ENCODE data around the gene C22orf23.
"Not testable (repeated sequence)": the region's sequence is repeated elsewhere in the genome, so short reads cannot be mapped to it uniquely, and the experiment has no call there.

The C22orf23 gene

DNA sequence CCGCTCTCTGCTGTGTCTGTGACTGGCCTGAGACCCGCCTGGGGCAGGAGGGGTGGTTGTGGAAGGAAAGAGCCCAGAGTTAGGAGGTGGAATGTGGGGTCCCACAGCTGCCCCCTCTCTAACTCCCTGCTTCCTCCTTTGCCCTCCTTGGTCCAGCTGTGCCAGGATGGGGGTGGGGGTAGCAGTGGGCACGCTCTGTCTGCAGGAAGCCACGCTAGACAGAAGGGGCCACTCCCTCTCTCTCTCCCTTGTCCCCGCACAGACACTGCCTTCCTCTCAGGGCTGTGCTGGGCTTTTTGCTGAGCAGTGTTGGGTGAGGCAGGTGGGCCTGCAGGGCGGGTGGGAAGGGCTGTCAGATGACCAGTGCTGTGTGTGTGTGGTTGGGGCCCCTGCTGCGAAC lies 33.0 kb upstream of the C22orf23 start:
- Mint-ChIP-seq H3K9me3 (no peaks in the 10 kb centered on the region), H3K27me3 (no peaks in the 10 kb centered on the region), H3K4me3 (no peak overlapping the region), H3K4me1 (no peaks in the 10 kb centered on the region), H3K27ac (no peak overlapping the region), H3K36me3 (peaks cover 18 to 23% of the 10 kb centered on the region in 2 donors)
- no peak for ATAC-seq (replicated peaks)
- DNase-seq, result no peak

DNA sequence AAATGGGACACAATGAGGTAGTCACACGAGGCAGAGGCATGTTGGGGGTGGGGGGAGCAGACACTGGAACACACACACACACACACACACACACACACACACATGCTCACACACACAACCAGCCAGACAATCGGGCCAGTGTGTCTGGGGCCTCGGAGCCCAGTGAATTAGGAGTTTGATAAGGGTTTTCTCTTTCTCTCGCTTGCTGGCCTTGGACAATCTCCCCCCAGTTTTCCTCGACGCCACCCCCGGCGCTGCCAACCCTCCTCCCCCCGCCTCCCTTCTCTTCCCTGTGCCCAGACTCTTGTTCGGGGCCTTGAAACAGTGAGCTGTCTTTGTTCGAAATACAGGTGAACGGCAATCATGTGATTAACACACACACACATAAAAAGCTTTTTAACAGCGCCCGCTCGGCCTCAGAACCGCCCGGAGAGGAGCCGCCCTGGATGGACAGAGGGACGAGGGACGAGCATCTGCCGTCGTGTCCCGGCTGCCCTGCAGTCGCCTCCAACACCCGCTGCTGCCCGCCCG lies 32.4 kb upstream of the C22orf23 start:
- H3K36me3 Mint-ChIP-seq, result peaks cover 18 to 23% of the 10 kb centered on the region in 2 donors

GRCh38 chr22:37985050-37985585 lies 31.7 kb upstream of the C22orf23 start:
- DNase-seq (no peak), ATAC-seq (replicated peaks) (no peak)
- H3K9me3 Mint-ChIP-seq, result no peaks in the 10 kb centered on the region
- H3K4me3 Mint-ChIP-seq, result no peak overlapping the region
- peaks cover 20 to 29% of the 10 kb centered on the region in 2 donors for H3K36me3 Mint-ChIP-seq
- no peaks in the 10 kb centered on the region for H3K27me3 Mint-ChIP-seq
- H3K4me1 Mint-ChIP-seq, result no peaks in the 10 kb centered on the region
- H3K27ac Mint-ChIP-seq, result no peak overlapping the region

More for the DNA sequence above, 32.4 kb upstream of the C22orf23 start:
- H3K4me3 Mint-ChIP-seq, result no peak overlapping the region
- ATAC-seq (replicated peaks) (no peak), DNase-seq (no peak)
- no peaks in the 10 kb centered on the region for H3K27me3 Mint-ChIP-seq
- no peak overlapping the region for H3K27ac Mint-ChIP-seq
- H3K4me1 Mint-ChIP-seq, result no peaks in the 10 kb centered on the region
- no peaks in the 10 kb centered on the region for H3K9me3 Mint-ChIP-seq

GRCh38 chr22:37983860-37984791 lies 30.7 kb upstream of the C22orf23 start, which contains the start of gene SOX10:
TSS of gene SOX10 (minus strand) at chr22:37984555. CDS start at chr22:37983784, 771 bp downstream.
- ATAC-seq (replicated peaks) (no peak), DNase-seq (no peak)
- no peaks in the 10 kb centered on the region for H3K4me1 Mint-ChIP-seq
- H3K27me3 Mint-ChIP-seq, result no peaks in the 10 kb centered on the region
- H3K9me3 Mint-ChIP-seq, result no peaks in the 10 kb centered on the region
- no peak within 1 kb of the TSS for H3K4me3 Mint-ChIP-seq
- H3K27ac Mint-ChIP-seq, result peak within 1 kb of the TSS; percentile 27
- H3K36me3 Mint-ChIP-seq, result peaks cover 22 to 30% of the 10 kb centered on the region in 2 donors

GRCh38 chr22:37982938-37983859 lies 29.8 kb upstream of the C22orf23 start:
- peaks cover 23 to 30% of the 10 kb centered on the region in 2 donors for H3K36me3 Mint-ChIP-seq

GRCh38 chr22:37982151-37982785 lies 28.9 kb upstream of the C22orf23 start:
- peak overlapping the region in 1 of 2 donors; percentile 19 for H3K4me3 Mint-ChIP-seq

More at GRCh38 chr22:37982938-37983859, 29.8 kb upstream of the C22orf23 start:
- Mint-ChIP-seq H3K4me1 (no peaks in the 10 kb centered on the region), H3K9me3 (no peaks in the 10 kb centered on the region), H3K4me3 (no peak overlapping the region), H3K27me3 (no peaks in the 10 kb centered on the region), H3K27ac (no peak overlapping the region)
- DNase-seq (no peak), ATAC-seq (replicated peaks) (no peak)

GRCh38 chr22:37981282-37982011 lies 28.0 kb upstream of the C22orf23 start:
- Mint-ChIP-seq H3K4me3 (no peak overlapping the region), H3K27ac (peak overlapping the region; percentile 39), H3K27me3 (no peaks in the 10 kb centered on the region), H3K4me1 (no peaks in the 10 kb centered on the region), H3K9me3 (no peaks in the 10 kb centered on the region), H3K36me3 (peaks cover 33 to 43% of the 10 kb centered on the region in 2 donors)
- ATAC-seq (replicated peaks) (no peak), DNase-seq (no peak)

More at GRCh38 chr22:37982151-37982785, 28.9 kb upstream of the C22orf23 start:
- ATAC-seq (replicated peaks), result no peak
- H3K36me3 Mint-ChIP-seq, result peaks cover 30 to 38% of the 10 kb centered on the region in 2 donors
- no peaks in the 10 kb centered on the region for H3K4me1 Mint-ChIP-seq
- H3K27me3 Mint-ChIP-seq, result no peaks in the 10 kb centered on the region
- no peak for DNase-seq
- H3K9me3 Mint-ChIP-seq, result no peaks in the 10 kb centered on the region
- H3K27ac Mint-ChIP-seq, result peak overlapping the region; percentile 0

DNA sequence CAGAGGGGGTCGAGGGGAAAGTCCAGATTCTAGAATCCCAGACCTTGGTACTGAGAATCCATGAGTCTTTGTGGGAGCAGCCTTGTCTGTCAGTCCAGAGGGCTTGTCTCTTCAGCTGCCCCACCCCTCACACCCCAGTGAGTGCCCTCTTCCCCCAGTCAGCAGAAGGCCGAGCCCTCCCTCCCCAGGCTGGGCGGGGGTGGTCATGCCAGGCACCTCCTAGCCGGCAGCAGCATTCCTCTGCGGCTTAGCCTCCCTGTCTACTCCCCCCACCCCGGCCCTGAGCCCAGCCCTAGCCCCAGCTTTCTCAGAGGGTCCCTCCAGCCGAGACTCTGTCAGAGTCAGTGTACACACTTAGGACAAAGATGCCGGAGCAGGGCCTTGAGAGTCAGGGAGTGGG lies 26.4 kb upstream of the C22orf23 start:
- Mint-ChIP-seq H3K4me1 (peaks cover 0 to 3% of the 10 kb centered on the region in 2 donors), H3K27ac (no peak overlapping the region), H3K36me3 (peaks cover 38 to 50% of the 10 kb centered on the region in 2 donors), H3K27me3 (no peaks in the 10 kb centered on the region), H3K4me3 (no peak overlapping the region), H3K9me3 (no peaks in the 10 kb centered on the region)
- DNase-seq (no peak), ATAC-seq (replicated peaks) (no peak)

GRCh38 chr22:37976547-37976946 lies 23.1 kb upstream of the C22orf23 start:
- ATAC-seq (replicated peaks) (no peak), DNase-seq (no peak)
- Mint-ChIP-seq H3K27me3 (no peaks in the 10 kb centered on the region), H3K9me3 (no peaks in the 10 kb centered on the region), H3K27ac (no peak overlapping the region), H3K4me3 (no peak overlapping the region), H3K36me3 (peaks cover 28 to 41% of the 10 kb centered on the region in 2 donors), H3K4me1 (peaks cover 0 to 6% of the 10 kb centered on the region in 2 donors)

DNA sequence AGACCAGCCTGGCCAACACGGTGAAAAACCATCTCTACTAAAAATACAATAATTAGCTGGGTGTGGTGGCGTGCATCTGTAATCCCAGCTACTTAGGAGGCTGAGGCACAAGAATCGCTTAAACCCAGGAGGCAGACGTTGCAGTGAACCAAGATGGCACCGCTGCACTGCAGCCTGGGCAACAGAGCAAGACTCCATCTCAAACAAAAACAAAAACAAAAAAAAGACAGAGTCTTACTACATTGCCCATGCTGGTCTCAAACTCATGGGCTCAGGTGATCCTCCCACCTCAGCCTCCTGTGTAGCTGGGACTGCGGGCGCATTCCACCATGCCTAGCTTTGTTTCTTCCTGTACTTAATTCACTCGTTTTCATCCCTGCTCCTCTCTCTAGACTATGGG lies 22.6 kb upstream of the C22orf23 start:
- H3K27me3 Mint-ChIP-seq; H3K4me1 Mint-ChIP-seq; H3K4me3 Mint-ChIP-seq; H3K9me3 Mint-ChIP-seq; DNase-seq; ATAC-seq (replicated peaks); H3K27ac Mint-ChIP-seq: not testable (repeated sequence)
- peaks cover 32 to 44% of the 10 kb centered on the region in 2 donors for H3K36me3 Mint-ChIP-seq

DNA sequence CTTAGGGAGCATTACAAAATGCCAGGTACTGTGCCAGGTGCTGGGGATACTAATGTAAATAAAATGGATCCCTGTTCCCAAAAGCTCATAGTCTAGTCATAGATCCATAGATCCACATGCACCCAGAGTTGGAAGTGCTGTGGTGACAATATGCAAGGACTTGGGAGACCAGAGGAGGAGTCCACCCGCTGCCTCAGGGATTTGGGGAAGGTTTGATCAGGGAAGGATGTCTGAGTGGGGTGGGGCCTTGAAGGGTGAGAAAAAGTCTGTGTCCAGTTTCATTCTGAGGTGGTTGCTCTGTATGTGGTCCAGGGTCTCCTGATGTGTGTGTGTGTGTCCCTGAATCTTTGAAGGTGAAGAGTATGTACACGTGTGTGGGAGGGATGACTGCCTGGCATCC lies 21.8 kb upstream of the C22orf23 start:
- peaks cover 0 to 8% of the 10 kb centered on the region in 2 donors for H3K4me1 Mint-ChIP-seq
- H3K9me3 Mint-ChIP-seq, result no peaks in the 10 kb centered on the region
- peaks cover 33 to 42% of the 10 kb centered on the region in 2 donors for H3K36me3 Mint-ChIP-seq
- no peak overlapping the region for H3K4me3 Mint-ChIP-seq
- peak overlapping the region; percentile 60 for H3K27ac Mint-ChIP-seq
- ATAC-seq (replicated peaks) (no peak), DNase-seq (no peak)
- H3K27me3 Mint-ChIP-seq, result no peaks in the 10 kb centered on the region

GRCh38 chr22:37973271-37974170 lies 20.1 kb upstream of the C22orf23 start:
- Mint-ChIP-seq H3K27me3 (no peaks in the 10 kb centered on the region), H3K36me3 (peaks cover 37 to 50% of the 10 kb centered on the region in 2 donors)

More at GRCh38 chr22:37973271-37974170, 20.1 kb upstream of the C22orf23 start:
- Mint-ChIP-seq H3K4me3 (no peak overlapping the region), H3K4me1 (peaks cover 0 to 8% of the 10 kb centered on the region in 2 donors), H3K9me3 (no peaks in the 10 kb centered on the region), H3K27ac (no peak overlapping the region)
- DNase-seq, result no peak
- no peak for ATAC-seq (replicated peaks)
